ENCODE measurements around the gene SNX32.

SNX32 gene

GRCh38 chr11:65892661-65893317 lies 59.0 kb downstream of the SNX32 start:
- H3K27ac ChIP-seq: no peak overlapping the region

GRCh38 chr11:65894034-65894591 lies 60.4 kb downstream of the SNX32 start:
- no peak overlapping the region for H3K27ac ChIP-seq
- TF ChIP-seq CTCF (IDR thresholded peaks at IDR 0.05): no peak
- TF ChIP-seq ZFX (IDR thresholded peaks at IDR 0.05; ENCODE audit: borderline replicate concordance): no peak

More at GRCh38 chr11:65892661-65893317, 59.0 kb downstream of the SNX32 start:
- TF ChIP-seq ZFX (IDR thresholded peaks at IDR 0.05; ENCODE audit: borderline replicate concordance): no peak

GRCh38 chr11:65895482-65895981 lies 61.8 kb downstream of the SNX32 start:
- TF ChIP-seq CTCF (IDR thresholded peaks at IDR 0.05) (no peak), ZFX (IDR thresholded peaks at IDR 0.05; ENCODE audit: borderline replicate concordance) (no peak)
- no peak overlapping the region for H3K27ac ChIP-seq

GRCh38 chr11:65896034-65896999 lies 62.6 kb downstream of the SNX32 start:
- TF ChIP-seq ZFX (IDR thresholded peaks at IDR 0.05; ENCODE audit: borderline replicate concordance) (no peak), CTCF (IDR thresholded peaks at IDR 0.05) (no peak)
- H3K27ac ChIP-seq: no peak overlapping the region

GRCh38 chr11:65897020-65897471 lies 63.3 kb downstream of the SNX32 start:
- H3K27ac ChIP-seq: no peak overlapping the region
- TF ChIP-seq CTCF (IDR thresholded peaks at IDR 0.05) (no peak), ZFX (IDR thresholded peaks at IDR 0.05; ENCODE audit: borderline replicate concordance) (no peak)

GRCh38 chr11:65898656-65899355 lies 65.0 kb downstream of the SNX32 start:
- TF ChIP-seq ZFX (IDR thresholded peaks at IDR 0.05; ENCODE audit: borderline replicate concordance) (no peak), CTCF (IDR thresholded peaks at IDR 0.05) (no peak)
- no peak overlapping the region for H3K27ac ChIP-seq
